ENCODE data around the gene PIP5K1C. TPM values are rescaled to one million over a fixed set of nuclear protein-coding genes. Genes with fewer than 3 reads are reported as not detected.
A peak's percentile ranks its signal among the peaks of the same experiment; 100 is the strongest.

The PIP5K1C gene
- total RNA-seq, 1 donor from 2014 or later: 11.7 TPM

GRCh38 chr19:3627351-3627723, 72.9 kb downstream of the PIP5K1C start:
- H3K4me3 ChIP-seq (ENCODE audit: low read depth, low read length): peak overlapping the region; percentile 9
- no peak for TF ChIP-seq CTCF (conservative IDR thresholded peaks at IDR 0.05; ENCODE audit: low read depth, low read length)
- DNase-seq (ENCODE audit: low read depth): no peak

GRCh38 chr19:3626473-3627350, 73.6 kb downstream of the PIP5K1C start, which contains the start of gene CACTIN:
CACTIN (minus strand) TSS chr19:3626790; CDS start chr19:3626762, 28 bp downstream.
- H3K4me3 ChIP-seq (ENCODE audit: low read depth, low read length): peak within 1 kb of the TSS; percentile 97
- no peak for TF ChIP-seq CTCF (conservative IDR thresholded peaks at IDR 0.05; ENCODE audit: low read depth, low read length)
- peak; percentile 72 for DNase-seq (ENCODE audit: low read depth)

GRCh38 chr19:3625996-3626472, 74.2 kb downstream of the PIP5K1C start:
- H3K4me3 ChIP-seq (ENCODE audit: low read depth, low read length): peak overlapping the region; percentile 97
- TF ChIP-seq CTCF (conservative IDR thresholded peaks at IDR 0.05; ENCODE audit: low read depth, low read length): no peak
- no peak for DNase-seq (ENCODE audit: low read depth)

- H3K4me3 ChIP-seq (ENCODE audit: low read depth, low read length): no peak overlapping the region
- DNase-seq (ENCODE audit: low read depth): no peak
- TF ChIP-seq CTCF (conservative IDR thresholded peaks at IDR 0.05; ENCODE audit: low read depth, low read length): no peak
Measured at GRCh38 chr19:3623716-3624115, 76.6 kb downstream of the PIP5K1C start.

GRCh38 chr19:3622224-3622623, 78.0 kb downstream of the PIP5K1C start:
- TF ChIP-seq CTCF (conservative IDR thresholded peaks at IDR 0.05; ENCODE audit: low read depth, low read length): no peak
- H3K4me3 ChIP-seq (ENCODE audit: low read depth, low read length): no peak overlapping the region
- no peak for DNase-seq (ENCODE audit: low read depth)

GRCh38 chr19:3621689-3622088, 78.6 kb downstream of the PIP5K1C start:
- H3K4me3 ChIP-seq (ENCODE audit: low read depth, low read length): no peak overlapping the region
- TF ChIP-seq CTCF (conservative IDR thresholded peaks at IDR 0.05; ENCODE audit: low read depth, low read length): no peak
- DNase-seq (ENCODE audit: low read depth): no peak

All from epithelial cell of proximal tubule (primary cell).